ENCODE results near the gene SLC35D3.
"Not testable (repeated sequence)": the region's sequence is repeated elsewhere in the genome, so short reads cannot be mapped to it uniquely, and the experiment has no call there.

The SLC35D3 gene

DNA sequence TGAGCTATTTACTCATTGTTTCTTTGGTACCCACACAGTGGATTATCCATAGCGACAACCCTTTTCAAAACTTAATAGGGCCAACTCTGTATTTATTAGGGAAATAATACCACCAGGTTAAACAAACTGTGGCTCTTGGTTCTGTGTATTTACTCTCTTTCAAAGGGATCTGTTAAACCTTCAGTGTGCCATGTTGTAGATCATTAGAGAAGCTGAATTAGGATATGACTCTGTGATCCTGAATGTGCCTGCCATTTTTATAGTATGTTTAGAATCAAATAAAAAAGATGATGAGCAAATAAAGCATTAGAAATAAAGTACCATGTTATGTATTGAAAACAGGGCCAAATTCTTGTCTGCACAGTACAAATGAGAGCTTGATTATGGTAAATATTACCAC, 25.0 kb upstream of the SLC35D3 start:
- Histone ChIP-seq H3K79me1 (replicated peaks; ENCODE audit: low read length, poor library complexity, severe bottlenecking) (no peaks in the 10 kb centered on the region), H2BK12ac (ENCODE audit: low read length in 2 of 2) (no peak overlapping the region), H3K9me3 (ENCODE audit: control insufficient read depth, low read length) (no peaks in the 10 kb centered on the region), H4K8ac (ENCODE audit: low read length) (no peak overlapping the region), H3K4ac (ENCODE audit: low read depth in 1 of 2, low read length in 2 of 2) (no peak overlapping the region), H3K4me2 (ENCODE audit: low read length, poor library complexity, severe bottlenecking) (no peak overlapping the region), H3K27me3 (ENCODE audit: control insufficient read depth in 1 of 2, insufficient read depth in 1 of 2, low read length in 2 of 2) (no peaks in the 10 kb centered on the region), H2AFZ (ENCODE audit: low read depth, low read length) (no peak overlapping the region), H3K4me3 (ENCODE audit: insufficient read depth in 1 of 2, low read depth in 1 of 2, low read length in 2 of 2) (no peak overlapping the region), H3K36me3 (ENCODE audit: control insufficient read depth in 1 of 2, insufficient read depth in 2 of 2, low read depth in 1 of 2, low read length in 2 of 2) (peaks cover 12 to 18% of the 10 kb centered on the region in 2 experiments), H3K27ac (ENCODE audit: low read length, poor library complexity, severe bottlenecking) (no peak overlapping the region), H2BK120ac (ENCODE audit: low read depth, low read length) (no peak overlapping the region), H2AK5ac (ENCODE audit: low read length, severe bottlenecking) (no peak overlapping the region), H3K18ac (ENCODE audit: low read depth in 1 of 2, low read length in 2 of 2) (no peak overlapping the region), H2BK5ac (ENCODE audit: low read depth, low read length, poor library complexity, severe bottlenecking) (no peak overlapping the region), H2BK15ac (ENCODE audit: low read depth, poor library complexity, severe bottlenecking) (no peak overlapping the region), H3K14ac (ENCODE audit: low read length in 2 of 2) (no peak overlapping the region), H3K23ac (ENCODE audit: low read length in 2 of 2) (no peak overlapping the region), H3K9ac (ENCODE audit: low read length) (no peak overlapping the region), H3K4me1 (ENCODE audit: control insufficient read depth, insufficient read depth, low read depth, low read length) (no peaks in the 10 kb centered on the region), H4K91ac (ENCODE audit: low read length) (no peak overlapping the region)
- DNase-seq, result no peak
- no CpG with 5 or more reads among the region's 1 CpG for WGBS

DNA sequence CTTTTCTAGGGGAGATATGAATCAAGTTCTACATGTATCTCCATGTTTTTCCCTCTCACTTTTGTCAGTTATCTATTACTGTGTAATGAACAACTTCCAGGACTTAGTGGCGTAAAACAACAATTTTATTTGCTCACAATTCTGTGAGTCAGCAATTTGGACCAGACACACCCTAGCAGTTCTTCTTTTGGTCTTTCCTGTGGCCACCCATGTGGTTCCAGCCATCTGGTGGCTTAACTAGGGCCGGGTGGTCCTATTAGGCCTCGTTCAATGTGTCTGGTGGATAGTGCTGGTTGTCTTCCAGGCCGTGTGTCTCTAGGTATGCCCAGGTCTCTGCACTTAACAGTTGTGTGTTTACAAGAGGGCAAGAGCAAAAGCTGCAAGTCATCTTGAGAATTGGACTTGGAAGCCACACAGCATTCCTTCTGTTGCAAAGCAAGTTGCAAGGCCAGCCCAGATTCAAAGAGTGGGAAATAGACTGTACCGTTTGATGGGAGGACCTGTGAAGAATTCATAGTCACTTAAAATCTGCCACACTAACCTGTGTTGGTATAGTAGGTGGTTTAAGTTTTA, 20.8 kb upstream of the SLC35D3 start:
- no peak overlapping the region for H2BK15ac ChIP-seq (ENCODE audit: low read depth, poor library complexity, severe bottlenecking)
- no peak overlapping the region for H3K18ac ChIP-seq (ENCODE audit: low read depth in 1 of 2, low read length in 2 of 2)
- no peak overlapping the region for H3K4ac ChIP-seq (ENCODE audit: low read depth in 1 of 2, low read length in 2 of 2)
- no peak overlapping the region for H3K4me2 ChIP-seq (ENCODE audit: low read length, poor library complexity, severe bottlenecking)
- no peak for DNase-seq
- no peak overlapping the region for H4K8ac ChIP-seq (ENCODE audit: low read length)
- no peak overlapping the region for H3K23ac ChIP-seq (ENCODE audit: low read length in 2 of 2)
- no peaks in the 10 kb centered on the region for H3K9me3 ChIP-seq (ENCODE audit: control insufficient read depth, low read length)
- H2BK12ac ChIP-seq (ENCODE audit: low read length in 2 of 2), result no peak overlapping the region
- 90% methylated on average over 5 of the region's 5 CpGs for WGBS
- H3K4me3 ChIP-seq (ENCODE audit: insufficient read depth in 1 of 2, low read depth in 1 of 2, low read length in 2 of 2), result no peak overlapping the region
- no peak overlapping the region for H2AK5ac ChIP-seq (ENCODE audit: low read length, severe bottlenecking)
- H3K4me1 ChIP-seq (ENCODE audit: control insufficient read depth, insufficient read depth, low read depth, low read length), result no peaks in the 10 kb centered on the region
- H4K91ac ChIP-seq (ENCODE audit: low read length), result no peak overlapping the region
- no peaks in the 10 kb centered on the region for H3K79me1 ChIP-seq (replicated peaks; ENCODE audit: low read length, poor library complexity, severe bottlenecking)
- peaks cover 12 to 29% of the 10 kb centered on the region in 2 experiments for H3K36me3 ChIP-seq (ENCODE audit: control insufficient read depth in 1 of 2, insufficient read depth in 2 of 2, low read depth in 1 of 2, low read length in 2 of 2)
- H3K14ac ChIP-seq (ENCODE audit: low read length in 2 of 2), result no peak overlapping the region
- H3K27me3 ChIP-seq (ENCODE audit: control insufficient read depth in 1 of 2, insufficient read depth in 1 of 2, low read length in 2 of 2), result no peaks in the 10 kb centered on the region
- no peak overlapping the region for H3K9ac ChIP-seq (ENCODE audit: low read length)
- H2AFZ ChIP-seq (ENCODE audit: low read depth, low read length), result no peak overlapping the region
- H2BK5ac ChIP-seq (ENCODE audit: low read depth, low read length, poor library complexity, severe bottlenecking), result no peak overlapping the region
- H2BK120ac ChIP-seq (ENCODE audit: low read depth, low read length), result no peak overlapping the region
- no peak overlapping the region for H3K27ac ChIP-seq (ENCODE audit: low read length, poor library complexity, severe bottlenecking)

DNA sequence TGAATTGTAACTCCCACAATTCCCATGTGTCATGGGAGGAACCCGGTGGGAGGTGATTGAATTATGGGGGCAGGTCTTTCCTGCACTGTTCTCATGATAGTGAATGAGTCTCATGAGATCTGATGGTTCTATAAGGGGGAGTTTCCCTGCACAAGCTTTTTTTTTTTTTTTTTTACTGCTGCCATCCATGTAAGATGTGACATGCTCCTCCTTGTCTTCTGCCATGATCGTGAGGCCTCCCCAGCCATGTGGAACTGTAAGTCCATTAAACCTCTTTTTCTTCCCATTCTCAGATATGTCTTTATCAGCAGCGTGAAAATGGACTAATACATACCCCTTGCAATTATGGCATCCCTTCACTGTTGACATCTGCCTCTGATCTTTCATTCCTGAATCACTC, 17.6 kb upstream of the SLC35D3 start:
- not testable (repeated sequence) for H4K91ac ChIP-seq (ENCODE audit: low read length); H2AFZ ChIP-seq (ENCODE audit: low read depth, low read length); H2BK120ac ChIP-seq (ENCODE audit: low read depth, low read length); H3K18ac ChIP-seq (ENCODE audit: low read depth in 1 of 2, low read length in 2 of 2); H4K8ac ChIP-seq (ENCODE audit: low read length); H2BK12ac ChIP-seq (ENCODE audit: low read length in 2 of 2); H3K27me3 ChIP-seq (ENCODE audit: control insufficient read depth in 1 of 2, insufficient read depth in 1 of 2, low read length in 2 of 2); H3K23ac ChIP-seq (ENCODE audit: low read length in 2 of 2); H3K14ac ChIP-seq (ENCODE audit: low read length in 2 of 2); H2BK5ac ChIP-seq (ENCODE audit: low read depth, low read length, poor library complexity, severe bottlenecking); H3K4me2 ChIP-seq (ENCODE audit: low read length, poor library complexity, severe bottlenecking); H3K27ac ChIP-seq (ENCODE audit: low read length, poor library complexity, severe bottlenecking); H3K9me3 ChIP-seq (ENCODE audit: control insufficient read depth, low read length); H3K4ac ChIP-seq (ENCODE audit: low read depth in 1 of 2, low read length in 2 of 2); H3K4me3 ChIP-seq (ENCODE audit: insufficient read depth in 1 of 2, low read depth in 1 of 2, low read length in 2 of 2); DNase-seq; H2AK5ac ChIP-seq (ENCODE audit: low read length, severe bottlenecking); H3K4me1 ChIP-seq (ENCODE audit: control insufficient read depth, insufficient read depth, low read depth, low read length); H3K9ac ChIP-seq (ENCODE audit: low read length); H3K79me1 ChIP-seq (replicated peaks; ENCODE audit: low read length, poor library complexity, severe bottlenecking); H2BK15ac ChIP-seq (ENCODE audit: low read depth, poor library complexity, severe bottlenecking)
- WGBS, result 99% methylated on average over 3 of the region's 3 CpGs
- peaks cover 10 to 21% of the 10 kb centered on the region in 2 experiments for H3K36me3 ChIP-seq (ENCODE audit: control insufficient read depth in 1 of 2, insufficient read depth in 2 of 2, low read depth in 1 of 2, low read length in 2 of 2)

DNA sequence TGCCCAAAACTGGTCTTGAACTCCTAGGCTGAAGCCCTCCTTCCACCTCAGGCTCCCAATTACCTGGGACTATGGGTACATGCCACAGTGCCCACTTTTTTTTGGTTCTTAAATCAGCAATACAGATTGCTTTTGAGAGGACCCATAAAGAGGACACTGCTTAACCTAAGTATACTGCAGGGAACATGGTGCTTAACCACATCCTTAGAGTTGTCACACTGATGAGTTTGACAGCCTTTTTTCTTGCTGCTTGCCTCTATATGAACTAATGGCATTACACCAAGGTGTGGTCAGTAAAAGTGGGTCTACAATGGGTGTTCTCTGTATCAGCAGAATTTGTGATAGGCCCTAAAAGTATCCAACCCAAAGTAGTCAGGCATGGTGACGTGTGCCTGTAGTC, 7.2 kb upstream of the SLC35D3 start:
- no peak for DNase-seq
- H3K4me2 ChIP-seq (ENCODE audit: low read length, poor library complexity, severe bottlenecking), result no peak overlapping the region
- H4K91ac ChIP-seq (ENCODE audit: low read length), result no peak overlapping the region
- no peak overlapping the region for H3K4ac ChIP-seq (ENCODE audit: low read depth in 1 of 2, low read length in 2 of 2)
- H3K36me3 ChIP-seq (ENCODE audit: control insufficient read depth in 1 of 2, insufficient read depth in 2 of 2, low read depth in 1 of 2, low read length in 2 of 2), result peaks cover 0 to 13% of the 10 kb centered on the region in 2 experiments
- H3K4me1 ChIP-seq (ENCODE audit: control insufficient read depth, insufficient read depth, low read depth, low read length), result no peaks in the 10 kb centered on the region
- H2BK15ac ChIP-seq (ENCODE audit: low read depth, poor library complexity, severe bottlenecking), result no peak overlapping the region
- H3K14ac ChIP-seq (ENCODE audit: low read length in 2 of 2), result no peak overlapping the region
- H4K8ac ChIP-seq (ENCODE audit: low read length), result no peak overlapping the region
- no peak overlapping the region for H3K27ac ChIP-seq (ENCODE audit: low read length, poor library complexity, severe bottlenecking)
- no peak overlapping the region for H3K9ac ChIP-seq (ENCODE audit: low read length)
- no peaks in the 10 kb centered on the region for H3K9me3 ChIP-seq (ENCODE audit: control insufficient read depth, low read length)
- no peaks in the 10 kb centered on the region for H3K79me1 ChIP-seq (replicated peaks; ENCODE audit: low read length, poor library complexity, severe bottlenecking)
- H2BK120ac ChIP-seq (ENCODE audit: low read depth, low read length), result no peak overlapping the region
- H3K27me3 ChIP-seq (ENCODE audit: control insufficient read depth in 1 of 2, insufficient read depth in 1 of 2, low read length in 2 of 2), result peaks cover 0 to 15% of the 10 kb centered on the region in 2 experiments
- H2AK5ac ChIP-seq (ENCODE audit: low read length, severe bottlenecking), result no peak overlapping the region
- 82% methylated on average over 1 of the region's 1 CpG for WGBS
- H3K18ac ChIP-seq (ENCODE audit: low read depth in 1 of 2, low read length in 2 of 2), result no peak overlapping the region
- no peak overlapping the region for H2BK12ac ChIP-seq (ENCODE audit: low read length in 2 of 2)
- no peak overlapping the region for H2BK5ac ChIP-seq (ENCODE audit: low read depth, low read length, poor library complexity, severe bottlenecking)
- no peak overlapping the region for H3K4me3 ChIP-seq (ENCODE audit: insufficient read depth in 1 of 2, low read depth in 1 of 2, low read length in 2 of 2)
- H3K23ac ChIP-seq (ENCODE audit: low read length in 2 of 2), result no peak overlapping the region
- no peak overlapping the region for H2AFZ ChIP-seq (ENCODE audit: low read depth, low read length)
